HCEC 1CT (cell line): ENCODE data around the gene NR5A2.

Experiments
- DNase-seq: peaks from one replicate; pipeline ENCODE4 v3.0.0-alpha.2; 2017

The NR5A2 gene

DNA sequence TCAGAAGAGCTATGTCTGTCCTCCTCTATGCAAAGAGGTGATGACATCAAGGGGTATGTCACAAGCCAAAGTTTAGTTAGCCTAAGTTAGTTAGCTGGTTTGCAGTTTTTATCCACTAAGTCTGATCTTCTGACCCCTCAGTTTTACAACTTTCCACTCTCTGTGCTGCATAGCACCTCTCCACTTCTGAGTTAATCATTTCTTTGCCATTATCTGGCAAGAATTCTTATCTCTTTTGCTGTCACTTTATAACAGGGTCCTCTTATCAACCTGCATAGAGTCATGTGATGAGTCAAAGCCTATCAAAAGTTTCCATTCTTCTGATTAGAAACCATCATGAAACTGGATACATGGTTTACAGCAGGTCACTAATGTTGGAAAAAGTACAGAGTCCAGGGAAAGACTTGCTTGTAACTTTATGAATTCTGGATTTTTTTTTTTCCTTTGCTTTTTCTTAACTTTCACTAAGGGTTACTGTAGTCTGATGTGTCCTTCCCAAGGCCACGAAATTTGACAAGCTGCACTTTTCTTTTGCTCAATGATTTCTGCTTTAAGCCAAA, at the start of gene NR5A2:
TSS of gene NR5A2 (plus strand) at position 447 of the 560 bp plus-strand sequence. CDS start 138 bp downstream, outside the sequence.
- no peak for DNase-seq

DNA sequence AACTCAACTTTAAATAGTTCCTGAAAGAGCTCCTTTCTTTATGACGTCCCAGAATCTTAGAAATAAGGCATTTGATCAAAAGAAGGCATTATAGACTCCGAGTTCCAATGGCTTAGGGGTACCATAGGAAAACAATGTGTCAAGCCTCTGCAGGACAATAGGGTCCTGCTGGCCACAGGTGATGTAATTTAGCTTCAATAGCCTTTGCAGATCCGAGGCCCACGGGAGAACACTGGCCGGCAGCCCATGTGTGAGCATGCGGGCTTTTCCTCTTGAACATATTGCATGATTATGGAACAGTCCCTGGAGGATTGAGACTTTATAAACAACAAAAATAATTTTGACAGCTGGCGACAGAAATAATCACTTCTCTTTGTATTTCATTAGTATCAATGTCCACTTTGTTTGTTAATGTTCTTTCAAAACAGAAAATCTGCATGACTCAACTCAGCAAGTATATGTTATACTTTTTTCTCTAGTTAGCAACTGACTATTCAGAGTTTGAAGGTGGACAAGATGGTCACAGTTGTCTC, 49.0 kb upstream of the NR5A2 start:
- no peak for DNase-seq

DNA sequence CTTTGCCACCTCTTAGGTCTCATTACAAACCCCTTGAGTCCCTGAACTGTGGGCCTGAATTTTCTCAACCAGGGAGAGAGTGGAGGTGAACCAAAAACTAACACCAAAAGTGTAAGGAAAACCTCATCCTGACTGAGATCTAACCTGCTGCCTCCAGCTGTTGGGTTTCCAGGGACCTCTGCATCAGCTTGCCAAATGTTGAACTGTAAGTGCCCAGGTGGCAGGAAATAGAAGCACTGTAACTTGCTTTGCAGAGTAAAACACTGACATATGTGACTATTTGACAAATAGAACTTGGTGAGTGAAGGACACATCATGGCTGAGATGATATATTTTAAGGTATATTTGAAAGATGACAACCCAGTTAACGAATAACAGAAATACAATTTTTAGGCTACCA, 48.4 kb upstream of the NR5A2 start:
- DNase-seq: no peak

DNA sequence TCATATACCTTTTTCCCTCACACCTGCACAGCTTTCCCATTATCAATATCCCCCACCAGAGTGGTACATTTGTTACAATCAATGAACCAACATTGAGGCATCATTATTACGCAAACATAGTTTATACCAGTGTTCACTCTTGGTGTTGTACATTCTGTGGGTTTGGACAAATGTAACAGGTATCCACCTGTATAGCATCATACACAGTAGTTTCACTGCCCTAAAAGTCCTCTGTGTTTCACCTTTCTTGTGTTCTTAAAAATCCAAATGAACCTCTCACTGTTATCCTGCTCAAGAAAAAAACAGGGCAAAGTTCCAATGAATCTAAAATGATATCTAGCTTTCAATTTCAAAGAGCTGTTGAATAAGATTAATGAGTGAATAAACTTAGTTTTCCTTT, 45.9 kb upstream of the NR5A2 start:
- no peak for DNase-seq

DNA sequence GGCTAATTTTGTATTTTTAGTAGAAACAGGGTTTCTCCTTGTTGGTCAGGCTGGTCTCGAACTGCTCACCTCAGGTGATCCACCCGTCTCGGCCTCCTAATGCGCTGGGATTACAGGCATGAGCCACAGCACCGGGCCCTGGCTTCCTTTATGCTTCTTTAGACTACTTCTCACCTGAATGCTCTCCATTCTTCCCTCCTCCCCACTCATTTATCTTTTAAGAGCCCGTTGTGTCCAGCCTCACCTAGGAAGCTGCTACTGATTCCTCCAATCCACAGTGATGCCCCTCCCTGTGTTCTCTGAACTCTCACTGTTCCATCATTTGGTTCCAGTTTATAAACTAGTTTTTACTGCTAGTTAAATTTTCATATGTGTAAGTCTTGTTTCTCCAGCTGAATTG, 44.9 kb upstream of the NR5A2 start:
- DNase-seq: no peak

DNA sequence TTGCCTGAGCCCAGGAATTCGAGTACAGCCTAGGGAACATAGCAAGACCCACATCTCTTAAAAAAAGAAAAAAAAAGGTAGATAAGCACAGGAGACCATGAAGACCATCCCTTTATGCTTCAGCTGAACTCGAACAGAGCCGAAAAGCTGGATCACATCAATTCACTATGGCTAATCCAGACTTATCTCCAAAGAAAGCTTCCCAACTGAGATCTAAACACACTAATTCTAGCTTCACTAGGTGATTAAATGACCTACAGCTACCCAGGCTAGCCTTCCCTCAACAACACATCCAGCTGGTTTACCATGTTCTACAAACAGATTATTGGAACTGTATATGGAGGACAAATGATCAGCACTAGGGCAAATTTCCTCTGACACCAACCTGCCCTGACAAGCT, 44.0 kb upstream of the NR5A2 start:
- no peak for DNase-seq

DNA sequence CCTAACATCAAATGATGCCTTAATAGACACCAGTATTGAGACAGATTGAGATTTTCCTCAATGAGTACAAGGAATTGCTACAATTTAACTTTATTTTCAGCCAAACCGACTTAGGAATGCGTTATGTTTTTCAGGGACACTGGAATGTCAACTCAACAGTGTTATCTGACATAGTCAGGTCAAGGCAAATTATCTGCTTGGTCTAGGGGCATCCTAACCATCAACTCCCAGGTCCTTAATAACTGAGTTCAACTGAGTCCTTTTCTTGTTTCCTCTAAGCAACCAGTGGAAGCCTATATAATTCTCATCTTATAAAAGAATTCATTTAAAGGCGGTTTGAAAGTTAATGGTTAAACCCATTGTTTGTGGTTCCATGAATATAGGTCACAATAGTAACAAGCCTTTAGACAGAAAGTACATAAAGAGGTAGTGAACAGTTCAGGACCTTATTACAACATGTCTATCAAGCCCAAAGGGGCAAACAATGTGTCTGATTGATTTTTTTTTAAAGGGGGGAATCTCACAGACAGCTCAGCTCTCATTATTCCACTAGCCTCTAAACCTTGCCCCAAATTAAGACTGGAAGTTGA, 32.3 kb upstream of the NR5A2 start:
- DNase-seq: no peak

DNA sequence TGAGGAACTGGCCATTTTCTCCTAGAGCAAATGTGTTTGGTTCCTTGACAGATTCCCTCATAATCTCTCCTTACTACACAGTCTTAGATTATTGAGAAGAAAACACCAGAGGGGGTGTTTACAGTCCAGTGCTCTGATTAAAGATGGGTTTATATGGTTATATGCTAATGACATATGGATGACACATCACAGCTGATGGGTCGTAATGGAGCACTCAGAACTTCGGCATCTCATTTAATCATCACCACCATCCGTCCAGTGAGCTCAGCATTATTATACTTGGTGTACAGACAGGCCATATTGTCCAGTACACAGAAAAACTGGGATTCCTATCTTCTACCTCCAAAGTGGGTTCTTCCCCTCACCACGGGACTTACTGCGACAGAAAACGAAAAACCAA, 22.3 kb upstream of the NR5A2 start:
- DNase-seq: peak; percentile 85

DNA sequence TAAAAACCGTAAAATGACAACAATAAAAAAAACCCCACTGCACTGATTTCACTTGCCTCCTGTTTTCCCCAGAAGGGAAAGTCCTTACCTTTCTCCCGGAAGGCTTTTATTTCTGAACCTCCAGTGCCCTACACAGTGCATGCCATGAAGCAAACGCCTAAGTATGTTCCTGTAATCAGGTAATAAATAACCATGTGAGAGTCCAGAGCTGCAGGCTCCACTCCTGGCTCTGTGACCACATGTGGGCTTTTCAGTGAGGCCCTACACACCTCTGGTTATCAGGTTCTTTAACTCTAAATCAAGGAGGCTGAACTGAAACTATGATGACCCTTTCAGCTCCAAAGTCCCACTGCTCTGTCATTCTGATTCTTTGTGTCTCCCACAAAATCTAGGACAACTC, 20.8 kb upstream of the NR5A2 start:
- no peak for DNase-seq

DNA sequence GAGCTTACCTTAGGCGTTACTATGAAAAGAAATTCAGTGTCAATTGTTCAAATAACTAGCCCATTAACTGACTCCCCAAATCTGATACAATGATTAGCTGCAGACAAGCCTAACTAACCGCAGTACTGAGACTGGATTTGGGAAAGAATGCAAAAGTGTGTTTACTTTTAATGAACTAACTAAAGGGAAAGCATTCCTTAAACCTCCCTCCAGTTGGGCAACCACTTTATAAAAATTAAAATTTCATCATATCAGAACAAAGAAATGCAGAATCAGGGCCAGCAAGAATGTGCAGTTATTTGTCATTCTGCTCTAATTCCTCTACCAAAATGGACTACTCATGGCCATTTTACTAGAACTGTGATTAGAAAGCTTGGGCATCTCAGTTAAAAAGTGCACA, 11.7 kb upstream of the NR5A2 start:
- DNase-seq: no peak

DNA sequence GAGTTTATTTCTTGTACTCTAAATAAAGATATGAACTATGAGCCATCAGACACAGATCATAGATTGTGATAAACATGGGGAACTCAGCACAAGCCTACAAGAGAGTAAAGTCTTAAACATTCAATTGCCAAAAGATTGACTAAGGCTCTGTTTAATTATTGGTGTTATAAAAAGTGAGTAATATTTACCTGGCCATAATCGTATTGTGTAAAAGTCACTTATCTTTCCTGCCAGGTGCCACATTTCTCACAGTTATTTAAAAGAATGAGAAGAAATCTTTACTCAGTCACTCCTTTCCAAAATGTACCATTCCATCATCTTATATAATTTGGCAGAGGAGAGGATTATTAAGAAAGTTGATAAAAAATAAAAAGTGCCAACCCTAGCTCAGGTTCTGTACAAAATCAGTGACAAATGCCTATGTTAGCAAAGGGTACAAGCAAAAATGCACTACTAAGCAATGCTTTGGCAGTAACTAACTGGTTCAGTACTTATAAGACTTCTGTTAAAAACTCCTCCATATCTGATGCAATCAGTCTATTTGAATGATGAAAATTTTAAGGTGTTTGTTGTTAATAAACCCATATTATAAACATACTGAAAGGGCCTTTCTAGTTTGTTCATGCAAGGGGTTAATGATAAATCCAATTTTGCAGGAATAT, 5.8 kb upstream of the NR5A2 start:
- no peak for DNase-seq

DNA sequence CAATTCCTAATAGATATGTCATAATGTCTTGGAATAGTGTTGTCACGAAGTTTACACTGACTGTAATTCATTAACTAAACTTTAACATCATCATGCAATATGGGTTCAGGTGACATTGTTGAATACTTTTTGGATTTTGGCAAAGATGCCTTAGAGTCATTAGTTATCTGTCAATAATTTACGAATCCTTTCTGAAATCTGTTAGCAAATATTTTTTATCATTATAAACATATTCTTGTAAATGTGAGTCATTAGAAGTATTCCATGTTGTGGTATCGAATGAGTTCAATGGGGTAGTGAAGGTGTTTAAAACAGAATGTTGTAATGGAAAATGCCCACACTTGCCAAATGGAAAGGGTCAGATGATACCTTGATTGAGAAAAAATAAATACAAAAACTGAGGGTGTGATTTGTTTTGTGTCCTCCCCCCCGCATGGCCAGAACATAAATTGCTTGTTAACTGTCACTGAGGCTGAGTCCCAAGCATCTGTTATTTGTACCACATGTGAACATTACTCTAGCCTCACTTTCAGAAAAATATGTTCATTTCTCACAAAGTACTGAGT, 5.2 kb upstream of the NR5A2 start:
- no peak for DNase-seq

DNA sequence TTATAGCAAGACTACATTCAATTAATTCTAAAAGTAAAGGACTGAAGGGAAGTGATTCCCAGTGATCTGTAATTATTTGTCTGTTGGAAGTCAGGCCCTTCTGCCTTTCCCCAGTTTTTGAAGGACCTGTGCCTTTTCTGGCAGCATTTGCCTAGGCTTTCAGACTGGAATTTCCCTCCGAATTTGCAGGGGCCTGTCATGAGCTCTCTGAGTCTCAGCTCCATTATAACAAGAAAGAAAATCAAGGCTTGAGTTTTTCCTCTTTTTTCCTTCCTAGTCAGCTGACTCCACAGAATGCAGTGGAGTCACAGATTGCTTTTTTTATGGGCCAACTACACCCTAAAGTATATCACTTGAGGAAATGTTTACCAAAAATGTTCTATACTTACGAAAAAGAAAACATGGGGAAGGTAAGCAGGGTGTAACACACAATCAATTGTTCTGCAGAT, 1.1 kb downstream of the NR5A2 start:
- no peak for DNase-seq

DNA sequence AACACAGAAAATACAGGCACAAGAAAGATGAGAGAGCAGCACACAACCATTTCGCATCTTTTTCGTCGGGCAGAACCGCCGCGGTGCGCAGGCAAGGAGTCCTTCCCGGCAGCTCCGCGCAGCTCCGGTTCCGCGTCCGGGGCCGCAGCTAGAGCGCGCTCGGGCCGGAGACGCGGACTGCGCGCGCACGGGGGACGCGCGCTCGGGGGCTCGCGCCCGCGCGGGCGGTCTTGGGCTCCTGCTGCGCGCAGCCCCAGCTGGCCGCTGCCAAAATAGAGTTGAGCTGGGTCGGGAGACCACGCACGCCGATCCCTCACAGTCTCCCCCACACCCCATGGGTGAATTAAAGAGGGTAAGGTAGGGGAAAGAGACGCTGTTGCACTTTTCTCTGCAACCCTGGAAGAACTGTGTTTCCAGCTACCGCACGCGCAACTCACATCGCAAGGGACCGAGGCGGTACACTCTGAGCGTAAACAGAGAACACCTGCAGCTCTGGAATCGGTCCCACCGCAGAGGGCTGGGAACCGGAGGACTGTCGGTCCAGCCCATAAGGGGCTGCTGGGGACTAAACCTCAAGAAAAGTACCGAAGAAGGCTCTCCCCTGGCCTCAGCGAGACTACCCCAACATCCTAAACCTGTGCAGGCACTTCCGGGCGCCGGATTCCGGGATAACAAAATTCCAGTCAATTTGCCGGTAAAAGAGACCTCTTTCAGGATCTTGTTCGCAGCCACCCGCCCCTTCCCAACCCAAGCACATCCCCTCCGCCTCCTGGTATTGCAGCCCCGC, 1.7 kb downstream of the NR5A2 start:
- DNase-seq: peak; percentile 23

DNA sequence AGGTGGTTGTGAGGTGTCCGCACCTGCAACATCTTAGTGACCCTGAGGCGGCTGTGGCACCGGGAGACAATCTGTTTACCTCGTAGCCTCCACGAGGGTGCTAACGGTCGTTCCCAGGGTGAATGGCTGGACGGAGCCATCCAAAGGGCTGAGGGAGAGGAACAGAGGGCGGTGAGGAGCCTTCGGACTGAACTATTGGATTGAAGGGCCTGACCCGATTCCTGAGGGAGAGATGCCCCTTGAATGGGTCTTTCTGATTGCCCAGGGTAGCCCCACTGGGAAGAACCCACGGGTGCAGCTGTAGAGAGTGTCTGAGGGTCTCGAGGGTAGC, 2.3 kb downstream of the NR5A2 start:
- DNase-seq: no peak

DNA sequence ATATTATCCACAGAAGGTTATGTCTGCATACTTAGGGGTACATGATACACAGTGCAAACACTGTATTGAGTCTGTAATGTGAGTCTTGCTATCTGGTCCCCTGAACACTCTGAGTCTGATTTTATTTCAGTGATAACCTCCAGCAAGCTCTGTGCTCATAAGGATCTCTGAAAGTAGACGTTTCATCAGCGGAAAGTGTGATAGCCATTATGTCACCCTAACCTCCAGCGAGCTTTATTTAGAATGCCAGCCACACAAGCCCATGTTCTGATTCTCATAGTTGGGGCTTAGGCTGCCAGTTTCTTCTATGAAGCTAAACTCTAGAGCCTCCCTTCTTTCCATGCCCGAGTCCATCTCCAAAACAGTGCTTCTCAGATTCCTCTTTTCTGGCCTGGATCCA, 3.3 kb downstream of the NR5A2 start:
- no peak for DNase-seq

DNA sequence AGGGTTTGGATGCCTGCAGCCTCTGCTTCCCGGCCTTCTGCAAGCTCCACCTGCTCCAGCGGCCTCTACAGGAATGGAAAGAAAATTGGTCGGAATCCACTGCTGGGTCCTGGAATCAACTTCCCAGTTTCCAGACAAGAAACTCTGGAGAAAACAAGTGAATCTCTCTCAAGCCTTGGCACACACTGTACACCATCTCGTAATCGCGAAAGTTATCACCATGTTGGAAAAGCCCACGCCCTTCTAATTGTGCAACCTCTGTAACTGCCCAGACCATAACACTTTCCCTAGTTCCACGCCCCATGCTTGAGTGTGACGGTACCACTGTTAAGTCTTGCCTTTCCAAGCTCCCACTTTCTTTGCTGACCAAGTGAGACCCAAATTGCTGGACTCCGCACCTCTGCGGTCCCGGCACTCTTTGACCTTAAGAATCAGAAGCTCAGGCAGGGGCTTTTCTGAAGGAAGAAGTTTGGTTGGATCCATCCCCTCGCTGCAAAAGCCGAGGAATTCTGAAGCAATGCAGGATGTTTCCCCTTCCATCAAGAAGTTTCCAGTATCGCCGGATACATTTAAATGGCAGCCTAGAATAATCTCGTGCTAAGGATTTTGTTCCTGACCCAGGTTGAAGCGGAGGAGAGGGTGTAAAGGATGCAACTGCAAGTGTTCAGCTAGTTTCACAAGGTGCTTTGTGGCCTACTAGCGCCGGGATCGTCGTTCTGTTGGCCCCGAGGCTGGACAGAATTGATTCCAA, 6.2 kb downstream of the NR5A2 start:
- DNase-seq: peak; percentile 38

DNA sequence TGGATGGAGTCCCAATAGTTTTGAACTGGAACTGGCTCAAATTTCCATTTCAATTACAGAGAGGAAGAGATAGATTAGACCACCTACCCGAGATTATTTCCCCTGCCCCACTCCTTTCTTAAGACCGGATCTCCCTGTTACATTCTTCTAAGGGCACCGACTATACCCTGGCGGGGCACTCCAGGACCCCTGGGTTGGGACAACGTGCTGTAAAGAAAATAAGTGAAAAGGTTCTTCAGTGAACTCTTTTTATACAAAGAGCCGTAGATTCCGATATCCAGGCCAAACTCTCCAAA, 6.7 kb downstream of the NR5A2 start:
- DNase-seq: no peak

DNA sequence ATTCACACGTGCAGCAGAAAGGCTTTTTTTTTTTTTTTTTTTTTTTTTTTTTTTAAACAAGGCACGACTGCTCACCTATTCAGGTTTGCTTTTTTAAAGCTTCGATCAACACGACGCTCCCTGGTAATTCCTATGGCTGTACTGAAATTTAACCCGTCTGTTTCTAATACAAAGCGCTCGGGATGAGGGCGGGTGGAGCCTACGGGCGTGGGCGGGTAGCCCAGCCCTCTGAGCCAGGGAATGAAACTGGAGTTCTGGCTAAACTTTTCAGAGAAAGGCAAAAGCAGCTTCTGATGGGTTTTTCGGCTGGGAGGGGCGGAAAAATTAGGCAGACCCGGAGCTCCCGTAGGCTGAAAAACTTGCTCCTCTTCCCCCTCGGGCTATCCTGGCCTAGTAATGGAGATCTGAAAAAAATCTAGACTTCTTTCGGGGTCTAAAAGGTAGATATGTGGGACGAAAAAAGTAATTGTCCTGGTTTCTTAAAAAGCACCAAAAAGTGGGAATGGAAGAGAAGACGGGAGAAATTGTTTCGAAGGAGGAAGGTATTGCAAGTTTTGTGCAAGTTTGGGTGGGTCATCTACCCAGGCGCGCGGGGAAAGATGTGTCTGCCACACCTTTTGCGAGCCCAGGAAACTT, 7.4 kb downstream of the NR5A2 start:
- peak; percentile 49 for DNase-seq

DNA sequence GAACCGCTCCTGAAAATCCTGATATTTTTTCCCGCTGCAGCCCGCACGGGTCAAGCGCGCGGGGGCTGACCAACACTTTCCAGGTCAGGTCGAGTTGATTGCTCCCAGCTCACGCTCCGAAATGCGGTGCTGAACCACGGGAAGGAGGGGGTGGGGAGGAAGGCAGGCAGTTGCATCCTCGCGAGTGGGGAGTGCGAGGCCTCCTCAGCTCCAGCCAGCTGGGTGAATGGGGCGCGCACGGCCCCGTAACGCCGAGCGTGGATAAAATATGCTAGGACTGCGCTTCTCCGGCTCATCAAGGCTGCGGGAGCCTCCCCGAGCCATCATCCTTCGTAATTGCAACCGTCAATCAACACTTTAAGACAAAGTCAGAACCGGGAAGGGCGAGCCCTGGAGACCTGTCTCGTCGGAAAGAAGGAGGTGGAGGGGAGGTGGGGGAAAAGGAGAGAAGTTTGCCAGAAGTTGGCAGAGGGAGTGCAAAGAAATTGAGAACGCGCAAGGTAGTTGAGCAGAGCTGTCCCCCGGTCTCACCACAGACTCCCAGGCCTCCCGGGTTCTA, 8.0 kb downstream of the NR5A2 start:
- no peak for DNase-seq

DNA sequence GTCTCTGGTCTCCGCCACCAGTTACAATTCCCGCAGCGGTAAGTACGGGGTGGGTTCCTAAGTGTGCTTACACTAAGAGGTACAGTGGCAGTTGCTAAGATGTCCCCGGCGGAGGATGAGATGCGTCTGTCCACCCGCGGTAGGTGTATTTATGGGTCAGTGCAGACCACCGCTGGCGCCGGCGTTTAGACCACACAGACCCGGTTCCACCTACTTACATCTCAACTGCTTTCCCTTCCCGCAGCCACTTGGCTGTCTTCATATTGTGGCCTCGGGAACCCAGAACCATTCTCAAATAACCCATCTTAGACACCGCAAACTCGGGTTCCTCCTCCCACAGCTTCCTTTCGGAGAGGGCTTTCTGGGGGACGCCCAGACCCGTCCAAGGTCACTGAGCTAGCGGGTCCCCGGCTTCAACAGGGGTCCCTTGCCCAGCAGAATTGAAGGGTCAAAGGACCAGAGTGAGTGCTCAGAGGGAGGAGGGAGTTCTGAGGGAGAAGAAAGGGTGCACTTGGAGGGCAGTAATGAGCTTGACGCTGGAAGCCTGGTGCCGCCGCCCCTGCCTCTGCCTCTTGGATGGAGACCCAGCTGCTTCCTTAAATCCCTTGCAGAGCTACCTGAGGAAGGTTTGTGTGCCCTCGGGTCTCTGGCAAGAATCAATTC, 8.6 kb downstream of the NR5A2 start:
- no peak for DNase-seq
